Activated naive CD8-positive, alpha-beta T cell (primary cell): ENCODE measurements around the gene SPDYE2.
"Not testable (repeated sequence)": the region's sequence is repeated elsewhere in the genome, so short reads cannot be mapped to it uniquely, and the experiment has no call there.

Experiments
- H3K27ac Mint-ChIP-seq: one replicate; pipeline ENCODE4 v1.8.0; 2021; ENCODE audit warnings: mixed read lengths
- H3K27me3 Mint-ChIP-seq: one replicate; pipeline ENCODE4 v1.8.0; 2021; ENCODE audit warnings: mixed read lengths
- H3K36me3 Mint-ChIP-seq: one replicate; pipeline ENCODE4 v1.8.0; 2021; ENCODE audit warnings: mixed read lengths
- H3K4me1 Mint-ChIP-seq: one replicate; pipeline ENCODE4 v1.8.0; 2021; ENCODE audit warnings: low read depth, mixed read lengths
- H3K4me3 Mint-ChIP-seq: one replicate; pipeline ENCODE4 v1.8.0; 2021; ENCODE audit warnings: mild to moderate bottlenecking, mixed read lengths
- H3K9me3 Mint-ChIP-seq: one replicate; pipeline ENCODE4 v1.8.0; 2021; ENCODE audit warnings: low read depth, mixed read lengths

The SPDYE2 gene

DNA sequence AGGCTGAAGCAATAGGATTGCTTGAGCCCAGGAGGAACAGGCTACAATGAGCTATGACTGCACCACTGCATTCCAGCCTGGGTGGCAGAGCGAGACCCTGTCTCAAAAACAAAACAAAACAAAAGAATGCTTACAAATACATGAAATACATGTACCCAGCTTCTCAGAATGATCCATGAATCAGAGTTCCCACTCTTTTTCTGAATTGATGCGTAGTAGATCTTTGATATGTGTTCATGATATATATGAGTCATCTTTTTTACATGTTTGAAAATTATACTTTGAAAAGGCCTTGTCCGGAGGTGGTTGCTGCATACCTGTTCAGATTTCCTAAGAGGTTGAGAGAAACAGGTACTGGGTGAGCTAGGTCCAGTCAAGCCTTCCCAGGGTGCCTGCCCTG, 25.3 kb downstream of the SPDYE2 start:
- not testable (repeated sequence) for H3K36me3 Mint-ChIP-seq, H3K9me3 Mint-ChIP-seq, H3K4me1 Mint-ChIP-seq, H3K27me3 Mint-ChIP-seq, H3K4me3 Mint-ChIP-seq, H3K27ac Mint-ChIP-seq

GRCh38 chr7:102577315-102578240, 26.6 kb downstream of the SPDYE2 start:
- H3K9me3 Mint-ChIP-seq, H3K4me3 Mint-ChIP-seq, H3K27ac Mint-ChIP-seq, H3K4me1 Mint-ChIP-seq, H3K27me3 Mint-ChIP-seq, H3K36me3 Mint-ChIP-seq: not testable (repeated sequence)

GRCh38 chr7:102578486-102578885, 27.5 kb downstream of the SPDYE2 start:
- not testable (repeated sequence) for H3K9me3 Mint-ChIP-seq, H3K36me3 Mint-ChIP-seq, H3K27ac Mint-ChIP-seq, H3K27me3 Mint-ChIP-seq, H3K4me1 Mint-ChIP-seq, H3K4me3 Mint-ChIP-seq

DNA sequence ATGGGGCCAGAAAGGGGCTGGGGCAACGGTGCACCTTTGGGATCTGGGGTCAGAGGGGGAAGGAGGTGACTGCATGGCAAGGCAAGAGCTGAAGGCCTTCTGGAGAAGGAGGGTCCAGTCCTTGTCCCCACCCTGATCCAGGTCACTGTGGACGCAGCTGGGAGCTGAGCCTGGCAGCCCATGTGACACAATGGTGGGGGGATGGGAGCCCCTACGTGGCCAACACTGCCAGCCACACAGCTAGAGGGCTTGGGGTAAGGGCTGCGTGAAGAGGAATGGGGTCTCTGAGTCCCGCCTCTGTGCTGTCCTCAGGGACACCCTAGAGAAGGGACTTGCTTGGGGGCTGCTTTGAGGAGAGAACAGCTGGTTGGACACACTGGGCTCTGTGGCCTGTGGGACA, 30.7 kb downstream of the SPDYE2 start:
- H3K27ac Mint-ChIP-seq, H3K9me3 Mint-ChIP-seq, H3K4me3 Mint-ChIP-seq, H3K4me1 Mint-ChIP-seq, H3K36me3 Mint-ChIP-seq, H3K27me3 Mint-ChIP-seq: not testable (repeated sequence)

DNA sequence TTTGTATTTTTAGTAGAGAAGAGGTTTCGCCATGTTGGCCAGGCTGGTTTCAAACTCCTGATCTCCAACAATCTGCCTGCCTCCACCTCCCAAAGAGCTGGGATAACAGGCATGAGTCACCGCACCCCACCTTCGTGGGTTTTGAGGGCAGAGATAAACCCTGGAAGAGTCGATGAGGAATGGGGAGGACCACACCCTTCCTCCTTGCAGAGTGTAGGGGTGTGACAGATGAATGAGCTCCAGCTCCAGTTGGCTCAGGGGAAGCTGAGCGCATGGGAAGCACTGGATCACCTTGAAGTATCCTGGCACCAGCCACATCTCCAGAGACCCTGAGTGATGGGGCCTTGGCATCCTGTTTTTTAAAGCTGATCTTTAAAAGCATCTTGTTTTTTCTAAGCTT, 32.5 kb downstream of the SPDYE2 start:
- not testable (repeated sequence) for H3K27me3 Mint-ChIP-seq, H3K4me3 Mint-ChIP-seq, H3K4me1 Mint-ChIP-seq, H3K27ac Mint-ChIP-seq, H3K9me3 Mint-ChIP-seq, H3K36me3 Mint-ChIP-seq

DNA sequence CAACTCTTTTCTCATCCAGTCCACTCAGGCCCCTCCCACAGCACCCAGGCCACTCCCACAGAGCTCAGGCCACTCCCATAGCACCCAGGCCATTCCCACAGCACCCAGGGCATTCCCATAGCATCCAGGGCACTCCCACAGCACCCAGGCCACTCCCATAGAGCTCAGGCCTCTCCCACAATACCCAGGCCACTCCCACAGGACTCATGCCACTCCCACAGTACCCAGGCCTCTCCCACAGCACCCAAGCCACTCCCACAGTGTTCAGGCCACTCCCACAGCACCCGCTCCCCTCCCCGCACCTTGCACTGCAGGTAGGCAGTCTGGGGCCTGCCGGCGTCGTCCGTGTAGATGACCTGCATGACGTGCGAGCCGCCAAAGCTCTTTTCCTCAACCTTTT, 38.8 kb downstream of the SPDYE2 start:
- H3K27ac Mint-ChIP-seq, H3K27me3 Mint-ChIP-seq, H3K4me3 Mint-ChIP-seq: not testable (repeated sequence)

DNA sequence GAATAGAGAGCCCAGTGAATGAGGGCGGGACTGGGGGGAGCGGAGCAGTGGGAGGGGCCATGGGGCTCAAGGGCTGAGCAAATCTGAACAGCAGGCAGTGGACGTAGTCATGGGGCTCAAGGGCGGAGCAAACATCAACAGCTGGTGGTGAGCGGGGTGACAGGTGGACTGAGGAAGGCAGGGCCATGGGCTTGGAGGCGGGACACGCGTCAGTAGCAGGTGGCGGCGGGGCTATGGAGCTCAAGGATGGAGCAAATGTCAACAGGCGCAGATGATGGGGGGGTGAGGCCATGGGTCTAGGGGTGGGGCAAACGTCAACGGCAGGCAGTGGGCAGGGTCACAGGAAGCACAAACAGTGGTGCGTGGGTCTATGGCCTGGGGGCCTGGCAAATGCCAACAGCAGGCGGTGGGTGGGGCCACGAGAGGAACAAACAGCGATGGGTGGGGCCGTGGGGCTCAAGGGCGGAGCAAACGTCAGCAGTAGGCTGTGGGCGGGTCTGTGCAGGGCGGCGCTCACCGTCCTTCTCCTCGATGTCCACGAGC, 41.5 kb downstream of the SPDYE2 start:
- not testable (repeated sequence) for H3K4me1 Mint-ChIP-seq, H3K4me3 Mint-ChIP-seq, H3K27me3 Mint-ChIP-seq, H3K9me3 Mint-ChIP-seq, H3K36me3 Mint-ChIP-seq, H3K27ac Mint-ChIP-seq

More for the DNA sequence above, 38.8 kb downstream of the SPDYE2 start:
- not testable (repeated sequence) for H3K36me3 Mint-ChIP-seq, H3K4me1 Mint-ChIP-seq, H3K9me3 Mint-ChIP-seq

DNA sequence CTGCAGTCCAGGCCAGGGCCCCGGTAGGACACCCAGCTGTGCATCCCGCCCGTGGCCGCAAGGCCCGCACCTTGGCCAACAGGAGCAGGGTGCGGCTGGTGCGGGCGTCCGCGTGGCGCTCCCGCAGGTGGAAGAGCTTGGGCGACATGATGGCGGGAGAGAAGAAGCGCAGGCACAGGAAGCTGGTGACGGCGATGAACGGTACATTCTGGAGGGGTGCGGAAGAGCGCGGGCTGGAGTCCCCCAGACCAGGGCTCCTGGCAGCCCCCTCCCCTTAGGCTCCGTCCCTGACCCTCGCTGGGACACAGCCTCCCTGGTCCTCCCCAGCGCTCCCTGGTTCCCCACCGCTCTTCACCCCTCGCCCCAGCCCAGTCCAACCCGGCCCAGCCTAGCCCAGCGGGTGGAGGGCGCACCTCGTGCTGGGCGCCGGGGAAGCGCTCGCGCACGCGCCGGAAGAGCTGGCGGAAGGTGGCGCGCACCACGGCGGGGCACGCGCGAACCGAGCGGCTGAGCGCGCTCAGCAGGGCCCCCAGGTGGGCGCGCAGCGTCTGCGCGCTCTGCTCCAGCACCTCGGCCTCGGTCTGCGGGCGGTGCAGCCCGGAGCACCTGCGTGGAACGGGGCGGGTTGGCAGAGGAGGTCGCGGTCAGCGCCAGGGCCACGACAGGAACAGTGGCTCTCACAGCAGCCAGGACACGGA, 42.8 kb downstream of the SPDYE2 start:
- H3K36me3 Mint-ChIP-seq, H3K4me1 Mint-ChIP-seq, H3K4me3 Mint-ChIP-seq, H3K27me3 Mint-ChIP-seq, H3K27ac Mint-ChIP-seq, H3K9me3 Mint-ChIP-seq: not testable (repeated sequence)

DNA sequence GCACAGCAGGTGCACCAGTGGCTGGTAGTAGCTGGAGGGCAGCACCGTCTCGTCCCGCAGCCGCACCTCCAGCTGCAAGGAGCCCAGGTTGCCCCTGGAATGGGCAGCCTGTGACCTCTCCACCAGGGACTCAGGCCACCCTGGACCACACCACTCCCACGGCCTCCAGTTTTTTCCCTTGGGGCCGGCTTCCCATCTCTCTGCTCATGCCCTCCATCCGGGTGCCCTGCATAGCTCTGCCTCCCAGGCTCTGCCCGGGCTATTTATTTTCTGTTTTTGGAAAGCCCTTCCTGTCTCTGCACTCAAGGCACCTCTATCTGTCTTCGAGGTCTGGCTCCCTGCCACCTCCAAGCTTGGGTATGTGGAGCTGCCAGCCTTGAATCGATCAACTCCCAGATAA, 45.0 kb downstream of the SPDYE2 start:
- not testable (repeated sequence) for H3K36me3 Mint-ChIP-seq, H3K27me3 Mint-ChIP-seq, H3K27ac Mint-ChIP-seq, H3K9me3 Mint-ChIP-seq, H3K4me3 Mint-ChIP-seq, H3K4me1 Mint-ChIP-seq

DNA sequence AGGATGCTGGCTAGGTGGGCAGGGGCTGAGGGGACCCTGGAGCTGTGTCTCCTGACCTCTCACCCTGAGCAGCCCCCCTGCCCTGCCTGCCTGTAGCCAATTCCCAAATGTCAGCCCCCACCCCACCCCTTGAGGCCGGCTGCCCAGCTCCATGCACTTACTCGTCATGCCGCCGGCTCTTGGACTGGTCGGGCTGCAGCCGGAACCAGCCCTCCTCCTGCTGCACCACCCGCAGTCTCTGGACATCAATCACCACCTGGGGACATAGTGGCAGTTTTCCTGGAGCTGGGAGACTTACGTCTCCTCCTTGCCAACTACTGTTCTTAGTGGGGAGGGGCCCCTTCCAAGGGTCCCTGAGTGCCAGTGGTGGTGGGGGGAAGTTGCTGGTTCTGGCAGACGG, 48.7 kb downstream of the SPDYE2 start:
- H3K27me3 Mint-ChIP-seq, H3K27ac Mint-ChIP-seq: not testable (repeated sequence)

DNA sequence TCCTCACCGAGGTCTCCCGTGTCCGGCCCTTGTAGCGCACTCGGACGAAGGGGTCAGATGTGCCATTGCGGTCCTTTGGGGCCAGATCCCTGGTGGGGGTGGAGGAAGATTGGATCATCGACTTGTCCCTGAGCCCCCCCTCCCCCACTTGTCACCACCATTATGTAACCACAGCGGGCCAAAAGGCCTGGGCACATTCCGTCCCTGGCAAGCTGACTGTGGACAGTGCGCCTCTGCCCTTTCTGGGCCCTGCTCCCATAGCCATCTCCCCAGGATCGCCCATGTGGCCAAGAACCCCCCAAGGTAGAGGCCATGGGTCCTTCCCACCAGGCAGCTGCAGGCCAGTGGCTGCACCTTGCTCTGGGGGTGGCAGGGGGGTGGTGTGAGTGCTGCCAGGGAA, 51.3 kb downstream of the SPDYE2 start:
- not testable (repeated sequence) for H3K4me3 Mint-ChIP-seq, H3K27ac Mint-ChIP-seq, H3K36me3 Mint-ChIP-seq, H3K9me3 Mint-ChIP-seq, H3K4me1 Mint-ChIP-seq, H3K27me3 Mint-ChIP-seq

More for the DNA sequence above, 48.7 kb downstream of the SPDYE2 start:
- H3K36me3 Mint-ChIP-seq, H3K4me3 Mint-ChIP-seq, H3K9me3 Mint-ChIP-seq, H3K4me1 Mint-ChIP-seq: not testable (repeated sequence)

DNA sequence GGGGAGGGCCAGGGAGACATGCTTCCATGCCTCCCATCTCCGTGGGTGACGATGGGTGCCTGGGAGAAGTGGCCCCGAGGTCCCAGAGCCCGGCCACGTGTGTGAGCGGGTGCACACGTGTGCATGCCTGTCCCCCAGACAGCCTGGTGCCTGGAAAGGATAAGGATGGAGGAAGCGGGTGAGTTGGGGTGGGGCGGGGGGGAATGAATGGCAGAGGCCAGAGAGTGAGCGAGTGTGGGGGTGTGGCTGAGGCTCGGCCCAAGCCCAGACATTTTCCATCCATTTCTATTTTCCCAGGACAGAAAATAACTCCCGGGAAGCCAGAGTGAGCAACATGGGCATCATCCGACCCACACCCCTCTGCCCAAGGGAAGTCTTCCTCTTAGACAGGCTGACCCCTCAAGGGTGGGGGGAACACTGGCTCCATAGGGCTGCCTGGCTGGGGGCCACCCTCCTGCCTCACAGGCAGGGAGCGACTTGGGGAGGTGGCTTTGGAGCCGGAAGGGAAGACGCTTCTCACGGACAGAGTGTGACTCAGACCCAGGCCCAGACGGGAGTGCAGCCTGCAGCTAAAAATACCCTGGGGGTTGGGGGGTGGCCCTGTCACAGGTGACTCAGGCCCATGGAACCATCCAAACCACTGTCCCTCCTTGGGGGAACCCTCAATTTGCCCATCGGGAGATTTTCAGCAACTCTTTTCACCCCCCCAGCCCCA, 53.6 kb downstream of the SPDYE2 start:
- H3K9me3 Mint-ChIP-seq, H3K4me1 Mint-ChIP-seq, H3K27ac Mint-ChIP-seq, H3K27me3 Mint-ChIP-seq, H3K4me3 Mint-ChIP-seq, H3K36me3 Mint-ChIP-seq: not testable (repeated sequence)

DNA sequence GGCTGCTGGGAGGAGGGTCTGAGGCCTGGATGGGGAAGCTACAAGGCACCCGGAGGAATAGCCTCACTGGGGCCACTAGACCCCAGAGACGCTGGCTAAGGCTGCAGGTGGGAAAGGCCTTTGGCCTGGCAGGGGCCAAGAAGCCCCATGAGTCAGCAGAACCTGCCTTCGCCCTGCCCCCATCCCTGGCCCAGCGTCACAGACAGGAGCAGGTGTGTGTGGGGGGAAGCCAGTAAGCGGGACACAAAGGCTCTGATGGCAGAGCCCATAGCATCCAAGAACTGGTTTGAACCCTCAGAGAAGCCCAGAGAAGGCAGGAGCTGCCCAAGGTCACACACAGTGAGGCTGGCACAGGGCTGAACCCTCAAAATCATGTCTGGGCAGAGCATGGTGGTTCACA, 55.8 kb downstream of the SPDYE2 start:
- H3K4me1 Mint-ChIP-seq, H3K9me3 Mint-ChIP-seq, H3K27me3 Mint-ChIP-seq, H3K36me3 Mint-ChIP-seq, H3K4me3 Mint-ChIP-seq, H3K27ac Mint-ChIP-seq: not testable (repeated sequence)

- H3K27me3 Mint-ChIP-seq, H3K27ac Mint-ChIP-seq, H3K4me3 Mint-ChIP-seq, H3K36me3 Mint-ChIP-seq, H3K4me1 Mint-ChIP-seq, H3K9me3 Mint-ChIP-seq: not testable (repeated sequence)
These were observed 58.7 kb downstream of the SPDYE2 start for GRCh38 chr7:102609734-102610133.

GRCh38 chr7:102610441-102610840, 59.4 kb downstream of the SPDYE2 start:
- not testable (repeated sequence) for H3K4me3 Mint-ChIP-seq, H3K27me3 Mint-ChIP-seq, H3K36me3 Mint-ChIP-seq, H3K4me1 Mint-ChIP-seq, H3K9me3 Mint-ChIP-seq, H3K27ac Mint-ChIP-seq
